HG03175 (cell line): Measurements from ENCODE around the gene CNDP2.
A peak's percentile ranks its signal among the peaks of the same experiment; 100 is the strongest.
"Not testable (repeated sequence)": the region's sequence is repeated elsewhere in the genome, so short reads cannot be mapped to it uniquely, and the experiment has no call there.

ENCODE experiments used
- ATAC-seq: cut with Tn5 transposase; IDR thresholded peaks from one replicate; pipeline ENCODE4 v1.9.1; 2021; ENCODE audit warnings: mild to moderate bottlenecking, moderate library complexity; ENCODE audit not compliant: unreplicated experiment

CNDP2 gene

GRCh38 chr18:74499633-74500032 lies 3.5 kb downstream of the CNDP2 start:
- peak; percentile 36 for ATAC-seq

- no peak for ATAC-seq
Measured at GRCh38 chr18:74500372-74500771, 4.2 kb downstream of the CNDP2 start.

GRCh38 chr18:74500774-74501173 lies 4.6 kb downstream of the CNDP2 start:
- not testable (repeated sequence) for ATAC-seq

GRCh38 chr18:74501386-74501785 lies 5.2 kb downstream of the CNDP2 start:
- no peak for ATAC-seq

- no peak for ATAC-seq
Measured at GRCh38 chr18:74503137-74503536, 7.0 kb downstream of the CNDP2 start.

GRCh38 chr18:74505776-74506175 lies 9.6 kb downstream of the CNDP2 start:
- no peak for ATAC-seq

- no peak for ATAC-seq
Measured at GRCh38 chr18:74506448-74507084, 10.4 kb downstream of the CNDP2 start.

GRCh38 chr18:74507097-74507881 lies 11.1 kb downstream of the CNDP2 start:
- ATAC-seq, result no peak

GRCh38 chr18:74507927-74508326 lies 11.8 kb downstream of the CNDP2 start:
- no peak for ATAC-seq

GRCh38 chr18:74508366-74508765 lies 12.2 kb downstream of the CNDP2 start:
- ATAC-seq, result no peak

- ATAC-seq, result no peak
Measured at GRCh38 chr18:74508821-74509225, 12.7 kb downstream of the CNDP2 start.

- no peak for ATAC-seq
Measured at GRCh38 chr18:74509856-74510769, 13.9 kb downstream of the CNDP2 start.

- ATAC-seq, result no peak
Measured at GRCh38 chr18:74510770-74511095, 14.6 kb downstream of the CNDP2 start.

- no peak for ATAC-seq
Measured at GRCh38 chr18:74511823-74512222, 15.7 kb downstream of the CNDP2 start.

GRCh38 chr18:74512321-74513053 lies 16.3 kb downstream of the CNDP2 start:
- no peak for ATAC-seq

- ATAC-seq, result no peak
Measured at GRCh38 chr18:74513149-74513882, 17.2 kb downstream of the CNDP2 start.

- no peak for ATAC-seq
Measured at GRCh38 chr18:74513883-74514205, 17.7 kb downstream of the CNDP2 start.

- ATAC-seq, result no peak
Measured at GRCh38 chr18:74514860-74515495, 18.8 kb downstream of the CNDP2 start.

GRCh38 chr18:74515620-74516231 lies 19.6 kb downstream of the CNDP2 start:
- ATAC-seq, result no peak
